ENCODE data around the gene APLP2. TPM values are rescaled to one million over a fixed set of nuclear protein-coding genes. Genes with fewer than 3 reads are reported as not detected.
"Not testable (repeated sequence)": the region's sequence is repeated elsewhere in the genome, so short reads cannot be mapped to it uniquely, and the experiment has no call there.

Gene APLP2
- total and polyA plus RNA-seq, 2 experiments from 2014 or later, result 481 to 485 TPM

DNA sequence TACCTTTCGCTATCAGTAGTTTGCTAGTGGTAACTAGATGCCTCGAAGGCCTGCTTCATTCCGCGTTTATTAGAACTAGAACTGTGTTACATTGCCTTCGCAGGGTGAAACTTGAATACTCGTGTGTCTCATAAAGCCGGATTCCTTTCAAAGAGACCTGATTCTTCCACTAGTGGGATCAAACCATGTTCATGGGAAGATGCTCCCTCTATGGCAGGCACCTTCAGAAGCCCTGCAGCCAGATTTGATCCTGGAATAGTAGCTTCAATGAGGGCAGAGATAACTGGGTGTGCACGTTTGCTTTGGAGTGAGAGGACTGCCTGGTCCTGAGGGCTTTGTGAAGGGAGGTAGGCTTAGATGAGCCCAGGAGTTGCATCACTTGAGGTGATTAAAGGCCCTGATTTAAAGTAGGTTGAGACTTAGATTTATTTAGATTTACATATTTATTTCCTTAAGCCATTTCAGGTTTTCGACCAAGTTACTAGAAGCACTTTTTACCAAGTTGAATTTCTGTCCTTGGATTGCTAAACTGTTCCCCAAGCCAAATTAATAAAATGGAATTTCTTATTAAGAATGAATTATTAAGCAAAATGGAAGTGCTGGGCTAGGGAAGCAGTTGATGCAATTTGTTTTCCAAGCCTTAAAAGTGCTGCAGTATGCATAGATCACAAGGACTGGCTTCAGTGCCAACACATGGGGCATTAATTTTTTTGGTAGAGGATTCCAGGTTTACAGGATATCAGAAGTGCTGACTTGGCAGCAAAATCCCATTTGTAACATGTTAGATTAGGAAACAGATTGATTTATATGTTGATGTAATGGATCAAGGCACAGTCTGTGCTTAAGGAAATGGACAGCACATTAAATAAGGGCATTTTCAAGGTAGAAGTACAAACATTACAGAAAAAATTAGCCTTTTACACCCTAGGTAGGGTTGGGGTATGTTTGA, 32.9 kb downstream of the APLP2 start:
- DNase-seq (ENCODE audit: low spot score), result no peak
- Histone ChIP-seq H3K4me3 (no peak overlapping the region), H4K20me1 (ENCODE audit: insufficient read depth, poor library complexity, severe bottlenecking) (peaks cover 71% of the 10 kb centered on the region), H2AFZ (no peak overlapping the region), H3K9me2 (replicated peaks; ENCODE audit: insufficient read depth) (no peaks in the 10 kb centered on the region), H3K4me2 (peak overlapping the region; percentile 27), H3K79me2 (peaks cover 92% of the 10 kb centered on the region), H3K9me3 (ENCODE audit: low read depth) (no peaks in the 10 kb centered on the region), H3K36me3 (replicated peaks; ENCODE audit: insufficient read depth, low read depth) (no peaks in the 10 kb centered on the region), H3K4me1 (ENCODE audit: insufficient read depth) (peaks cover 23% of the 10 kb centered on the region), H3K27me3 (no peaks in the 10 kb centered on the region), H3K27ac (peak overlapping the region; percentile 20)
- 76% methylated on average over 9 of the region's 9 CpGs for WGBS (ENCODE audit: low lambda C conversion rate, missing lambda C conversion rate)
- TF ChIP-seq, protein P1, sequence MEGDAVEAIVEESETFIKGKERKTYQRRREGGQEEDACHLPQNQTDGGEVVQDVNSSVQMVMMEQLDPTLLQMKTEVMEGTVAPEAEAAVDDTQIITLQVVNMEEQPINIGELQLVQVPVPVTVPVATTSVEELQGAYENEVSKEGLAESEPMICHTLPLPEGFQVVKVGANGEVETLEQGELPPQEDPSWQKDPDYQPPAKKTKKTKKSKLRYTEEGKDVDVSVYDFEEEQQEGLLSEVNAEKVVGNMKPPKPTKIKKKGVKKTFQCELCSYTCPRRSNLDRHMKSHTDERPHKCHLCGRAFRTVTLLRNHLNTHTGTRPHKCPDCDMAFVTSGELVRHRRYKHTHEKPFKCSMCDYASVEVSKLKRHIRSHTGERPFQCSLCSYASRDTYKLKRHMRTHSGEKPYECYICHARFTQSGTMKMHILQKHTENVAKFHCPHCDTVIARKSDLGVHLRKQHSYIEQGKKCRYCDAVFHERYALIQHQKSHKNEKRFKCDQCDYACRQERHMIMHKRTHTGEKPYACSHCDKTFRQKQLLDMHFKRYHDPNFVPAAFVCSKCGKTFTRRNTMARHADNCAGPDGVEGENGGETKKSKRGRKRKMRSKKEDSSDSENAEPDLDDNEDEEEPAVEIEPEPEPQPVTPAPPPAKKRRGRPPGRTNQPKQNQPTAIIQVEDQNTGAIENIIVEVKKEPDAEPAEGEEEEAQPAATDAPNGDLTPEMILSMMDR (IDR thresholded peaks at IDR 0.05; ENCODE audit: poor library complexity), result no peak
- TF ChIP-seq EZH2phosphoT487 (IDR thresholded peaks at IDR 0.05; ENCODE audit: low read depth, severe bottlenecking, unreplicated experiment) (no peak), EZH2 (IDR thresholded peaks at IDR 0.05; ENCODE audit: borderline replicate concordance) (no peak)

DNA sequence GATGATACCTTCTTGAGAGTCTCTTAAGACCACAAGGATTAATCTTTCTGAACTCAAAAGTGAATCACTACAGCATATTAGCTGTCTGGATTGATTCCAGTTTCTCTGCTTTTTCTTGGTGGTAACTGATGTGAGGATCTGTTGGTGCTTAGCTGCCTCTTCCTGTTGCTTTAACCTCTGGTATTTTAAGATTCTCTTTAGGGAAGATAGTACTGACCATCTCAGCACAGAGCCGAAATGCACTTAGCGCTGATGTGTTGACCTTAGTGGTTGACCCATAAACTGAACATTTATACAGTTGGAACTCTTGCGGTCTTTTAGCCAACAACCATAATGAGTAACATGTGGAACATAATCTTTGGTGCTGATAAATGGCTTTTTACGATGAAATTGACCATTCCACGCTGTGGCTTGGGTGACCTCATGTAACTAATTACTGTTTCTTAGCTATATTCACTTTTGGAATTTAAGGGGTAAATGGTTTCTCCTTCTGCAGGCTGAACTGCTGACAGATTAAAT, 33.7 kb downstream of the APLP2 start:
- H3K4me3 ChIP-seq, result no peak overlapping the region
- peaks cover 84% of the 10 kb centered on the region for H3K79me2 ChIP-seq
- H4K20me1 ChIP-seq (ENCODE audit: insufficient read depth, poor library complexity, severe bottlenecking), result peaks cover 64% of the 10 kb centered on the region
- peak overlapping the region; percentile 27 for H3K4me2 ChIP-seq
- peak overlapping the region; percentile 6 for H3K27ac ChIP-seq
- H3K9me2 ChIP-seq (replicated peaks; ENCODE audit: insufficient read depth), result no peaks in the 10 kb centered on the region
- no peaks in the 10 kb centered on the region for H3K27me3 ChIP-seq
- DNase-seq (ENCODE audit: low spot score), result peak; percentile 30
- TF ChIP-seq EZH2 (IDR thresholded peaks at IDR 0.05; ENCODE audit: borderline replicate concordance) (no peak), EZH2phosphoT487 (IDR thresholded peaks at IDR 0.05; ENCODE audit: low read depth, severe bottlenecking, unreplicated experiment) (peak; percentile 57)
- H3K9me3 ChIP-seq (ENCODE audit: low read depth), result no peaks in the 10 kb centered on the region
- H3K36me3 ChIP-seq (replicated peaks; ENCODE audit: insufficient read depth, low read depth), result no peaks in the 10 kb centered on the region
- H3K4me1 ChIP-seq (ENCODE audit: insufficient read depth), result peaks cover 23% of the 10 kb centered on the region
- H2AFZ ChIP-seq, result no peak overlapping the region
- 36% methylated on average over 5 of the region's 5 CpGs for WGBS (ENCODE audit: low lambda C conversion rate, missing lambda C conversion rate)

DNA sequence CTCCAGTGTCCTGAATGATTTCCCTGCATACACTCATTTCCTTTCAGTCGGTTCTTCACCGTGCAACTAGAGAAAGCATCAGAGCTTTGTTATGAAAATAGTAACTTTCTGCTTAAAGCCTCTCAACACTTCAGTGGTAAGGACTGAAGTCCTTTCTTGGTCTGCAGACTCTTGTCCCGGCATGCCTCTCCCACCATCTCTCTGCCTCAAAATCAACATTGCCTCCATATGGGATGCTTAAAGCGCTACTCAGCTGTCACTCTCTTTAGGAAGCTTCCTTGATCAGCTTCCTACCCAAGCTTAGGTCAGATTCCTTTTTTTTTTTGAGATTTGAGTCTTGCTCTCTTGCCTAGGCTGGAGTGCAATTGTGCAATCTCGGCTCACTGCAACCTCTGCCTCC, 36.7 kb downstream of the APLP2 start:
- no peak overlapping the region for H3K27ac ChIP-seq

DNA sequence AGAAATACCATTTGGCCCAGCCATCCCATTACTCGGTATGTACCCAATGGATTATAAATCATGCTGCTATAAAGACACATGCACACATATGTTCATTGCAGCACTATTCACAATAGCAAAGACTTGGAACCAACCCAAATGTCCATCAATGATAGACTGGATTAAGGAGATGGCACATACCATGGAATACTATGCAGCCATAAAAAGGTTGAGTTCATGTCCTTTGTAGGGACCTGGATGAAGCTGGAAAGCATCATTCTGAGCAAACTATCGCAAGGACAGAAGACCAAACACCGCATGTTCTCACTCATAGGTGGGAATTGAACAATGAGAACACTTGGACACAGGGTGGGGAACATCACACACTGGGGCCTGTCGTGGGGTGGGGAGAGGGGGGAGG, 39.0 kb downstream of the APLP2 start:
- not testable (repeated sequence) for DNase-seq (ENCODE audit: low spot score); H3K27ac ChIP-seq; H3K9me3 ChIP-seq (ENCODE audit: low read depth); H3K4me3 ChIP-seq; H3K9me2 ChIP-seq (replicated peaks; ENCODE audit: insufficient read depth); H3K4me1 ChIP-seq (ENCODE audit: insufficient read depth); H3K4me2 ChIP-seq; H3K36me3 ChIP-seq (replicated peaks; ENCODE audit: insufficient read depth, low read depth); H3K27me3 ChIP-seq; H2AFZ ChIP-seq
- Histone ChIP-seq H3K79me2 (peaks cover 77% of the 10 kb centered on the region), H4K20me1 (ENCODE audit: insufficient read depth, poor library complexity, severe bottlenecking) (peaks cover 24% of the 10 kb centered on the region)
- 93% methylated on average over 4 of the region's 4 CpGs for WGBS (ENCODE audit: low lambda C conversion rate, missing lambda C conversion rate)

More for the DNA sequence above, 36.7 kb downstream of the APLP2 start:
- 98% methylated on average over 5 of the region's 5 CpGs for WGBS (ENCODE audit: low lambda C conversion rate, missing lambda C conversion rate)
- DNase-seq (ENCODE audit: low spot score), result no peak
- no peaks in the 10 kb centered on the region for H3K9me3 ChIP-seq (ENCODE audit: low read depth)
- H4K20me1 ChIP-seq (ENCODE audit: insufficient read depth, poor library complexity, severe bottlenecking), result peaks cover 42% of the 10 kb centered on the region
- no peaks in the 10 kb centered on the region for H3K36me3 ChIP-seq (replicated peaks; ENCODE audit: insufficient read depth, low read depth)
- no peak overlapping the region for H3K4me2 ChIP-seq
- no peak overlapping the region for H3K4me3 ChIP-seq
- H3K27me3 ChIP-seq, result no peaks in the 10 kb centered on the region
- TF ChIP-seq EZH2phosphoT487 (IDR thresholded peaks at IDR 0.05; ENCODE audit: low read depth, severe bottlenecking, unreplicated experiment) (no peak), EZH2 (IDR thresholded peaks at IDR 0.05; ENCODE audit: borderline replicate concordance) (no peak)
- TF ChIP-seq, protein P1 (IDR thresholded peaks at IDR 0.05; ENCODE audit: poor library complexity), result no peak
- H3K79me2 ChIP-seq, result peaks cover 80% of the 10 kb centered on the region
- H2AFZ ChIP-seq, result no peak overlapping the region
- peaks cover 23% of the 10 kb centered on the region for H3K4me1 ChIP-seq (ENCODE audit: insufficient read depth)
- no peaks in the 10 kb centered on the region for H3K9me2 ChIP-seq (replicated peaks; ENCODE audit: insufficient read depth)

Data from hepatocyte (in vitro differentiated cells).